Keratinocyte (primary cell): ENCODE measurements around the gene S1PR2. TPM values are rescaled to one million over a fixed set of nuclear protein-coding genes. Genes with fewer than 3 reads are reported as not detected.

Source experiments
- DNase-seq: peaks from one replicate; pipeline ENCODE4 v3.0.0-alpha.2; 2011; ENCODE audit warnings: low read depth, missing footprints, low spot score
- FAIRE-seq: peaks from 2 replicates; lab custom pipeline; 2011; peaks lifted over from hg19 to GRCh38; lab: Jason Lieb, UNC
- H2AFZ ChIP-seq: 2 replicates; pipeline ENCODE4 v1.6.0; 2012; ENCODE audit warnings: low read length, control low read depth, inconsistent platforms; ENCODE audit not compliant: control insufficient read depth
- H3K27ac ChIP-seq: 2 replicates; pipeline ENCODE4 v1.5.1; 2011; ENCODE audit warnings: low read length; ENCODE audit not compliant: control insufficient read depth, insufficient read depth
- H3K27me3 ChIP-seq: 3 replicates; pipeline ENCODE4 v1.6.0; 2011; ENCODE audit warnings: low read length; ENCODE audit not compliant: control insufficient read depth, insufficient read depth; ENCODE audit errors: extremely low read depth
- H3K36me3 ChIP-seq, 2 experiments: 2 replicates in 1 of 2; 3 replicates in 1 of 2; pipeline ENCODE4 v1.5.1; 2011; ENCODE audit warnings: low read length in 2 of 2, mild to moderate bottlenecking in 1 of 2; ENCODE audit not compliant: control insufficient read depth in 2 of 2, insufficient read depth in 2 of 2; ENCODE audit errors: extremely low read depth in 1 of 2
- H3K4me1 ChIP-seq: 3 replicates; pipeline ENCODE4 v1.5.1; 2011; ENCODE audit warnings: low read length; ENCODE audit not compliant: control insufficient read depth, insufficient read depth; ENCODE audit errors: extremely low read depth
- H3K4me2 ChIP-seq: 3 replicates; pipeline ENCODE4 v1.6.0; 2011; ENCODE audit warnings: low read depth, low read length; ENCODE audit not compliant: control insufficient read depth, insufficient read depth; ENCODE audit errors: extremely low read depth
- H3K4me3 ChIP-seq, 3 experiments: fragments of 200-600 bp in 1 of 3; sonication (generic) in 1 of 3; 2 replicates in 2 of 3; 3 replicates in 1 of 3; pipeline ENCODE4 v1.5.1; 2011 to 2016; ENCODE audit warnings: low read length in 3 of 3, mild to moderate bottlenecking in 3 of 3, control low read depth in 2 of 3, inconsistent platforms in 1 of 3, low read depth in 1 of 3, mixed read lengths in 1 of 3, mixed run types in 1 of 3, moderate library complexity in 1 of 3; ENCODE audit not compliant: control insufficient read depth in 2 of 3, insufficient read depth in 2 of 3; ENCODE audit errors: extremely low read depth in 1 of 3
- H3K79me2 ChIP-seq: 2 replicates; pipeline ENCODE4 v1.6.0; 2012; ENCODE audit warnings: low read length; ENCODE audit not compliant: control insufficient read depth, insufficient read depth
- H3K9ac ChIP-seq: 3 replicates; pipeline ENCODE4 v1.6.0; 2011; ENCODE audit warnings: low read length; ENCODE audit not compliant: control insufficient read depth, insufficient read depth; ENCODE audit errors: extremely low read depth
- H3K9me1 ChIP-seq: 3 replicates; pipeline ENCODE4 v1.6.0; 2011; ENCODE audit warnings: low read length; ENCODE audit not compliant: control insufficient read depth, insufficient read depth; ENCODE audit errors: extremely low read depth
- H3K9me3 ChIP-seq: 2 replicates; pipeline ENCODE4 v1.5.1; 2012; ENCODE audit warnings: low read depth, low read length; ENCODE audit not compliant: control insufficient read depth
- H4K20me1 ChIP-seq: 3 replicates; pipeline ENCODE4 v1.6.0; 2011; ENCODE audit warnings: low read length; ENCODE audit not compliant: control insufficient read depth, insufficient read depth; ENCODE audit errors: extremely low read depth
- CTCF ChIP-seq, 3 experiments: IDR thresholded peaks in 1 of 3; conservative IDR thresholded peaks in 1 of 3; optimal IDR thresholded peaks in 1 of 3; 2 replicates in 2 of 3; 3 replicates in 1 of 3; pipeline versions ENCODE3 to v1.5.1; 2011; ENCODE audit warnings: low read length in 3 of 3, mild to moderate bottlenecking in 3 of 3, moderate library complexity in 2 of 3, control low read depth in 1 of 3, inconsistent platforms in 1 of 3; ENCODE audit not compliant: insufficient read depth in 2 of 3; ENCODE audit errors: extremely low read depth in 1 of 3
- EZH2 ChIP-seq: IDR thresholded peaks from one replicate; pipeline ENCODE4 v1.6.1; 2012; ENCODE audit warnings: inconsistent platforms, mild to moderate bottlenecking, low read length, moderate library complexity
- dilution Hi-C: fragments of 300-500 bp; cut with MboI; formaldehyde crosslinking; loops from one replicate; pipeline ENCODE4 v1.7.0; 2020; ENCODE audit warnings: low sequenced_read_pairs; ENCODE audit not compliant: extremely low pct_ligation_motif_present
- polyA plus RNA-seq, 5 experiments: library from polyadenylated mRNA; depleted of rRNA in 3 of 5; stranded (reverse) in 3 of 5; stranded (forward) in 1 of 5; unstranded in 1 of 5; fragments of >200 nt; gene quantifications; 1 replicate in 1 of 5; 2 replicates in 3 of 5; 3 replicates in 1 of 5; pipeline versions ENCODE4 v1.2.1 to v1.2.3, GENCODE V29; 2011 to 2012; ENCODE audit warnings: missing spikeins in 2 of 5, low read depth in 1 of 5, low replicate concordance in 1 of 5
- small RNA-seq, 3 experiments: library from RNA; depleted of rRNA; stranded (forward); fragments of <200 nt; gene quantifications; one replicate each; pipeline ENCODE3, GENCODE V24; 2012; ENCODE audit warnings: low read depth in 3 of 3, low replicate concordance in 1 of 3; ENCODE audit not compliant: insufficient read length in 3 of 3

S1PR2 gene
- polyA plus RNA-seq, 1 donor (not counting 4 experiments of a cell fraction or from before 2014, with no cell fraction given), result 1.6 TPM

GRCh38 chr19:10173527-10173926 lies 57.6 kb downstream of the S1PR2 start:
- no peaks in the 10 kb centered on the region for H4K20me1 ChIP-seq
- H3K79me2 ChIP-seq, result no peaks in the 10 kb centered on the region
- H2AFZ ChIP-seq, result no peak overlapping the region
- no peak for FAIRE-seq
- H3K9ac ChIP-seq, result no peak overlapping the region
- no peak overlapping the region for H3K4me2 ChIP-seq
- H3K4me1 ChIP-seq, result no peaks in the 10 kb centered on the region
- dilution Hi-C loops, result no loop called here
- H3K9me3 ChIP-seq, result no peaks in the 10 kb centered on the region
- H3K4me3 ChIP-seq, result no peak overlapping the region
- H3K36me3 ChIP-seq, result peaks cover 13 to 29% of the 10 kb centered on the region in 2 experiments
- H3K27me3 ChIP-seq, result no peaks in the 10 kb centered on the region
- no peak for TF ChIP-seq CTCF (optimal IDR thresholded peaks at IDR 0.05 in 1 of 3, IDR thresholded peaks at IDR 0.05 in 1 of 3, conservative IDR thresholded peaks at IDR 0.05 in 1 of 3; ENCODE audit: extremely low read depth in 1 of 3, insufficient read depth in 2 of 3, low read length in 3 of 3)
- no peak for TF ChIP-seq EZH2
- no peak overlapping the region for H3K27ac ChIP-seq
- no peaks in the 10 kb centered on the region for H3K9me1 ChIP-seq
- no peak for DNase-seq

Small RNAs within 50 kb of the gene (small RNA-seq; reads per million reads assigned to genes)
- gene MIR4322, result 0 reads per million in 3 experiments

Other genes starting within 250 kb of the S1PR2 start
- gene COL5A3, start 220.8 kb downstream of the S1PR2 start, polyA plus RNA-seq, result 0.32 to 0.67 TPM (median 0.43 TPM) in 3 replicates
- not detected in 3 replicates for gene RDH8, start 217.8 kb downstream of the S1PR2 start, polyA plus RNA-seq
- gene SHFL, start 145.0 kb downstream of the S1PR2 start, polyA plus RNA-seq, result 33.6 to 48.4 TPM (median 36.4 TPM) in 3 replicates
- gene ANGPTL6, start 128.7 kb downstream of the S1PR2 start, polyA plus RNA-seq, result 0.05 to 0.13 TPM (median 0.09 TPM) in 3 replicates
- 32.3 to 43.5 TPM (median 36.9 TPM) in 3 replicates for gene PPAN, start 125.0 kb downstream of the S1PR2 start, polyA plus RNA-seq
- gene P2RY11, start 119.6 kb downstream of the S1PR2 start, polyA plus RNA-seq, result 2.4 to 7.1 TPM (median 3.2 TPM) in 3 replicates
- 106 to 207 TPM (median 124 TPM) in 3 replicates for gene EIF3G, start 111.4 kb downstream of the S1PR2 start, polyA plus RNA-seq
- gene DNMT1, start 36.4 kb downstream of the S1PR2 start, polyA plus RNA-seq, result 18.1 to 52.0 TPM (median 51.7 TPM) in 3 replicates
- gene MRPL4, start 20.9 kb upstream of the S1PR2 start, polyA plus RNA-seq, result 29.4 to 58.1 TPM (median 43.0 TPM) in 3 replicates
- 0.30 to 0.56 TPM (median 0.35 TPM) in 3 replicates for gene ICAM1, start 39.8 kb upstream of the S1PR2 start, polyA plus RNA-seq
- gene ICAM4, start 55.6 kb upstream of the S1PR2 start, polyA plus RNA-seq, result 0.18 to 0.35 TPM (median 0.25 TPM) in 3 replicates
- 0.20 to 0.55 TPM (median 0.43 TPM) in 3 replicates for gene ICAM5, start 58.6 kb upstream of the S1PR2 start, polyA plus RNA-seq
- 0.43 to 2.1 TPM (median 0.71 TPM) in 3 replicates for gene ZGLP1, start 78.5 kb upstream of the S1PR2 start, polyA plus RNA-seq
- gene FDX2, start 84.7 kb upstream of the S1PR2 start, polyA plus RNA-seq, result 19.2 to 28.8 TPM (median 21.8 TPM) in 3 replicates
- gene RAVER1, start 102.2 kb upstream of the S1PR2 start, polyA plus RNA-seq, result 0.80 to 5.9 TPM (median 0.84 TPM) in 3 replicates
- 3.4 to 5.5 TPM (median 4.7 TPM) in 3 replicates for gene ICAM3, start 108.3 kb upstream of the S1PR2 start, polyA plus RNA-seq
- gene TYK2, start 149.2 kb upstream of the S1PR2 start, polyA plus RNA-seq, result 32.6 to 42.6 TPM (median 34.1 TPM) in 3 replicates
- gene CDC37, start 172.2 kb upstream of the S1PR2 start, polyA plus RNA-seq, result 376 to 433 TPM (median 415 TPM) in 3 replicates
- gene PDE4A, start 189.2 kb upstream of the S1PR2 start, polyA plus RNA-seq, result 0.05 to 0.24 TPM (median 0.09 TPM) in 3 replicates